ENCODE results near the gene IKBIP. TPM values are rescaled to one million over a fixed set of nuclear protein-coding genes. Genes with fewer than 3 reads are reported as not detected.

The IKBIP gene, protein sequence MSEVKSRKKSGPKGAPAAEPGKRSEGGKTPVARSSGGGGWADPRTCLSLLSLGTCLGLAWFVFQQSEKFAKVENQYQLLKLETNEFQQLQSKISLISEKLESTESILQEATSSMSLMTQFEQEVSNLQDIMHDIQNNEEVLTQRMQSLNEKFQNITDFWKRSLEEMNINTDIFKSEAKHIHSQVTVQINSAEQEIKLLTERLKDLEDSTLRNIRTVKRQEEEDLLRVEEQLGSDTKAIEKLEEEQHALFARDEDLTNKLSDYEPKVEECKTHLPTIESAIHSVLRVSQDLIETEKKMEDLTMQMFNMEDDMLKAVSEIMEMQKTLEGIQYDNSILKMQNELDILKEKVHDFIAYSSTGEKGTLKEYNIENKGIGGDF
- 10 to 100 TPM in 5 of 8 experiments, 1 to 10 TPM in 3; 7.2 to 40.4 (median 22.0) TPM for total RNA-seq

DNA sequence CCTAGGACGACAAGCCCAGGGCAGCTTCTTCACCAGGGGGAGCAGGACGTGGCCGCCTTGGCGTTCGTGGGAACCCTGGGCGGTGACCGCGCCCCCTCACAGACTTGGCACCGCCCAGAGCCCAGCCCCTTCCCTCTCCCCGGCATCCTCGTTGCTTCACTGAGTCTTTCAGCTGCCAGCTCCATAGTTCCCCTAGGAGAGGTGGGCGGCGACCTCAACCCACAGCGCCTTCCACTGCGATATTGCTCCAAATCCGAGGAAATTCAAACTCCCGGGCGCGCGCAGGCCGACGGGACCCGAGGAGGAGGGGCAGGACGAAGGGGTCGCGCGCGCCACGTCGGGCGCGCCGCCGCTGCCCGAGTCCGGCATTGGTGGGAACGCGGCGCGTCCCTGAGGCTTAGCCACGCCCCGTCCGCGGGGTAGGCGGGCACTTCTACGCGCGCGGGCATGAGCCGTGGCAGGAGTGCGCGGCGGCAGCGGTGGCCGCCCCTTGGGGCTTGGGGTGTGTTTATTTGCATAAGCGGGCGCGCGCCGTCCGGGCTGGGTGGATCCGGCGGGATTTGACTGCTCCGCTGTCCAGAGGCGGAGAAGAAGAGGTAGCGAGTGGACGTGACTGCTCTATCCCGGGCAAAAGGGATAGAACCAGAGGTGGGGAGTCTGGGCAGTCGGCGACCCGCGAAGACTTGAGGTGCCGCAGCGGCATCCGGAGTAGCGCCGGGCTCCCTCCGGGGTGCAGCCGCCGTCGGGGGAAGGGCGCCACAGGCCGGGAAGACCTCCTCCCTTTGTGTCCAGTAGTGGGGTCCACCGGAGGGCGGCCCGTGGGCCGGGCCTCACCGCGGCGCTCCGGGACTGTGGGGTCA is at the start of gene IKBIP, which contains the start of gene APAF1:
TSS of gene IKBIP (minus strand) at position 77 of the 860 bp plus-strand sequence. CDS start 87 bp downstream, outside the sequence.
TSS of gene APAF1 (plus strand) at position 579 of the 860 bp plus-strand sequence. CDS start 3,070 bp downstream, outside the sequence.
- in situ Hi-C loops (cut with MboI; ENCODE audit: low pct_unique_long_range_greater_than_20kb in 2 of 9, low sequenced_read_pairs in 9 of 9, unreplicated experiment in 9 of 9): no loop called here
- Histone ChIP-seq H3K4me1 (replicated peaks in 1 of 2) (peaks cover 3 to 5% of the 10 kb centered on the region in 2 donors), H3K27ac (peak within 1 kb of the TSS; percentile 73 to 86), H3K4me3 (peak within 1 kb of the TSS; percentile 69 to 90 (median 75))
- ATAC-seq (replicated peaks in 6 of 8): peak; percentile 79 to 92 (median 90)
- 0 to 8% (median 0%) methylated on average over 5 to 18 of the region's 91 CpGs; no CpG with 5 or more reads in 6 of the 10 experiments for WGBS, 10 experiments

DNA sequence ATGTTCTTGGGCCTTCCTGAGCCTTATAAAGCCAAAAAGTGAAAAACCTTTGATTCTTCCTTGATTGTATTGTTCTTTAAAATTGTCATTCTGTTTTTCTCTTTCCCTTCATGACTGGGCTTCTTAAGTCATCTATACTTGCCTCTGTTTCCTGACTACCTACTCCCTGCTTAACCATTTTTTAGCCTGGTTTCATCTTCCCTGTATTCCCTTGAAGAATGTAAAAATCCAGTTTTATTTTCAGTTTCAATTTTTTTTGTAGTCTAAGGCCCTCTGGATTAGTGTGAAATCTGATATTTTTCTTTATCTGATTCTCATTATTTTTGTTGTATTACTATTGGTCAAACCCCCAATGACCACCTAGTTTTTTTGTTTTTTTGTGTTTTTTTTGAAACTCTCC is 46.8 kb upstream of the IKBIP start:
- in situ Hi-C loops (cut with MboI; ENCODE audit: low pct_unique_long_range_greater_than_20kb in 2 of 9, low sequenced_read_pairs in 9 of 9, unreplicated experiment in 9 of 9): loop anchor here in 1 of 9 experiments (25.0 kb wide), 1 partner anchor 296 kb away; no protein-coding TSS in a partner anchor
- no peak for ATAC-seq (replicated peaks in 6 of 8)

DNA sequence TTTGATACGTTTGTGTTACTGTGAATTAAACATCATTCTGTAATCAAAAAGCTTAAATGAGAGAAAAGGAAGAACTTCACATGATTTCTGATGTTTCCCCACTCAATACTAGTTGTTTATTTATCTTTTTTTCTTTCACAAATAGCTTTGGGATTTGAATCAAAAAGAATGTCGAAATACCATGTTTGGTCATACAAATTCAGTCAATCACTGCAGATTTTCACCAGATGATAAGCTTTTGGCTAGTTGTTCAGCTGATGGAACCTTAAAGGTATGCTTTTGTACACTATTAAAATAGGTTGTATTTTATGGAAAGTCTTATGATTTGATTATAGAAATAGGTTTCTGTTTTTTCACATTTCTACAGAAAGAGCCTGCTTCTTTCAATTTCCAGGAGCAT is 42.0 kb upstream of the IKBIP start:
- Histone ChIP-seq H3K27ac (no peak overlapping the region), H3K4me1 (replicated peaks in 1 of 2) (no peaks in the 10 kb centered on the region), H3K4me3 (no peak overlapping the region)
- in situ Hi-C loops (cut with MboI; ENCODE audit: low pct_unique_long_range_greater_than_20kb in 2 of 9, low sequenced_read_pairs in 9 of 9, unreplicated experiment in 9 of 9): loop anchor here in 1 of 9 experiments (25.0 kb wide), 1 partner anchor 301 kb away; no protein-coding TSS in a partner anchor
- WGBS, 10 experiments: 46 to 100% (median 94%) methylated on average over 1 to 2 of the region's 2 CpGs; no CpG with 5 or more reads in 1 of the 10 experiments
- no peak for ATAC-seq (replicated peaks in 6 of 8)

More for the DNA sequence above, 46.8 kb upstream of the IKBIP start:
- Histone ChIP-seq H3K4me1 (replicated peaks in 1 of 2) (no peaks in the 10 kb centered on the region), H3K4me3 (no peak overlapping the region), H3K27ac (no peak overlapping the region)

DNA sequence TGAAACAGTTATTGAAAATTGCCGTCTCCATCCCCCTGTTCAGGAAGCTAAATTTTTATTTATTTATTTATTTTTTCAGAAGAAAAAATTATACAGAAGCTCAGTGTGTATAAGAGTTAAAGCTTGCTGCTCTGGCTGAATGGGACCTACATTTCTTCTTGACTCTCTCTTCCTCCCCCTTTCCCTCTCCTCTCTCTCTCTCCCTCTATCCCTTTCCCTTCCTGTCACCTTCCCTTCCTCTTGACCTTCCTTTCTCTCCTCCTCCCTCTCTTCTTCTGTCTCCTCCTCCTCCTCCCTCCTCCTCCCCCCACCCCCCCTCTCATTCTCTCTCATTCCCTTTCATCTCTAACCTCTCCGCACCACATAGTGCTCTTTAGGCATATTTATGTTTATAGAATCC is 39.6 kb upstream of the IKBIP start:
- no peak for ATAC-seq (replicated peaks in 6 of 8)
- no peaks in the 10 kb centered on the region for H3K4me1 ChIP-seq (replicated peaks in 1 of 2)
- in situ Hi-C loops (cut with MboI; ENCODE audit: low pct_unique_long_range_greater_than_20kb in 2 of 9, low sequenced_read_pairs in 9 of 9, unreplicated experiment in 9 of 9): loop anchor here in 1 of 9 experiments (25.0 kb wide), 1 partner anchor 303 kb away; no protein-coding TSS in a partner anchor
- no peak overlapping the region for H3K27ac ChIP-seq
- WGBS, 10 experiments: 88 to 100% (median 100%) methylated on average over 1 of the region's 2 CpGs
- no peak overlapping the region for H3K4me3 ChIP-seq

DNA sequence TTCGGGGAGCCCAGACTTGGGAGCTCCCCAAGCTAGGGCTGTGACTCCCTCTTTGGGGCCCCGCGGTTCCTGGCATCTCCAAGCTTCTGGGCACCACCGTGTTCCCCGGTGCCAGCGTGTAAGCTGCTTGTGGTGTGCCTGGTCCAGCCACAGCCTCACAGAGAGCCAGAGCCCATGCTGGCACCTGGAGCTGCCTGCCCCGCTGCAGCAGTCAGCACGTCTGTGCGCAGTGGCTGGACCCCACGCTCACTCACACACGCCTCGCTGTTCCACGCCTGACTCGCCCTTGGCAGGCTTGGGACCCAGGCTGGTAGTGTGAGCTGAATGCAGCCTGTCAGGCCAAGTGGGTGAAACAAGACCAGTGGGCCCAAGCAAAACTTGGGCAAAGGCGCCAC is 35.0 kb upstream of the IKBIP start:
- no peak overlapping the region for H3K4me3 ChIP-seq
- no peak for ATAC-seq (replicated peaks in 6 of 8)
- in situ Hi-C loops (cut with MboI; ENCODE audit: low pct_unique_long_range_greater_than_20kb in 2 of 9, low sequenced_read_pairs in 9 of 9, unreplicated experiment in 9 of 9): loop anchor here in 1 of 9 experiments (25.0 kb wide), 1 partner anchor 308 kb away; no protein-coding TSS in a partner anchor
- no peaks in the 10 kb centered on the region for H3K4me1 ChIP-seq (replicated peaks in 1 of 2)
- 100% methylated on average over 1 of the region's 15 CpGs; no CpG with 5 or more reads in 8 of the 10 experiments for WGBS, 10 experiments
- H3K27ac ChIP-seq: no peak overlapping the region

DNA sequence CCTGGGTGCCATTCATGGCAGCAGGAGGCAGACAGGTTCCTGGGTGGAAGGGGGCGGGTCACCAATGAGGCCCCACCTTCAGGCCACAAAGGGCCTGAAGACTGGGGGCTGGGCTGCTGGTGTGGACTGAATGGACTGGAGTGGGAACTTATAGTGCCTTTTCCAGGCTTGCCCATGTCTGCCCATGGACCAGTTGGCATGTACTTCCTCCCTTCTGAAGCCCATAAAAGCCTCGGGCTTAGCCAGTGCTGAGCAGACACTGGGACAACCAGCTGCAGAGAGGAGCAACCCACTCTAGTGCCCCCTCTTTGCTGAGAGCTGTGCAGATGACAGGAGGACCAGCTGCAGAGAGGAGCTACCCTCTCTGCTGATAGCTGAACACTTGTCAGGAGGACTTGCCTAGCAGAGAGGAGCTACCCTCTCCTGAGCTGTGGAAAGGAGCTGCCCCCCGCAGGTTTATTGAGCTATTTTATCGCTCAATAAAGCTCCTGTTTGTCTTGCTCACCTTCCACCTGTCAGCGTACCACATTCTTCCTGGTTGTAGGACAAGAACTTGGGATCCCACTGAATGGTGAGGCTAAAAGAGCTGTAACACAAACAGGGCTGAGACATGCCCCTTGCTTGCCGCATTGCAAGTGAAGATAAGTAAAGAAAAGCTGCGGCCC is 34.5 kb upstream of the IKBIP start:
- no peaks in the 10 kb centered on the region for H3K4me1 ChIP-seq (replicated peaks in 1 of 2)
- H3K27ac ChIP-seq: no peak overlapping the region
- in situ Hi-C loops (cut with MboI; ENCODE audit: low pct_unique_long_range_greater_than_20kb in 2 of 9, low sequenced_read_pairs in 9 of 9, unreplicated experiment in 9 of 9): loop anchor here in 1 of 9 experiments (25.0 kb wide), 1 partner anchor 308 kb away; no protein-coding TSS in a partner anchor
- ATAC-seq (replicated peaks in 6 of 8): no peak
- no peak overlapping the region for H3K4me3 ChIP-seq
- 80 to 100% (median 93%) methylated on average over 1 to 5 of the region's 7 CpGs; no CpG with 5 or more reads in 4 of the 10 experiments for WGBS, 10 experiments

DNA sequence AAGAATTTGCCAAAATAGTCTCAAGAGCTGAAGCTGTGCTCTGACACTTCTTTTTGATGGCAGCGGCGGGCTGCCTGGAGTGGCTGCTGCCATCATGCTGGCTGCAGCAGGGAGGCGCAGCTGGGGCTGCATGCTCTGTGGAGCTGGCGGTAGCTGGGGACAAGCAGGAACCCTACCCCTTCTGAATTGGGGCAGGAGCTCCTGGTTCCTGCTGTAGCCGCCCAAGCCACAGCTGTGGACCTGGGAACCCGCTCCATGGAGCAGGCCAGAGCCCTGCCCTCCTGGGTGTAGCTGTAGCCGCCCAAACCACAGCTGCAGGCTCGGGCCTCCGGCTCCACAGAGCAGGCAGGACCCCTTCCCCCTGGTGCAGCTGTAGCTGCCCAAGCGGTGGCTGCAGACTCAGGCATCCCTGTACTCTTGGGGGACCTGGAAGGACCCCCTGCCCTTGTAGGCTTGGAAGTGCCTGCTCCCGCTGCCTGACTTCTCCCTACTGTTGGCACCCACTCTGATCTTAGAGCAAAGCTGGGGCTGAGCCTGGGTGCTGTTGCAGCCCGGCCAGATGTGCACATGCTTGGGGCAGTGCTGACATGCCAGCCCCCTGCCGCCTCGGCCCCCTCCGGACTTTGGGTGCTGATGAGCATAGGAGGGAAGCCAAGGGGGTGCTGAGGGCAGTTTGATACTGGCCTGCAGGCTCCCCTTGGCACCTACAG is 33.8 kb upstream of the IKBIP start:
- WGBS, 10 experiments: 82 to 100% (median 91%) methylated on average over 3 to 7 of the region's 15 CpGs; no CpG with 5 or more reads in 6 of the 10 experiments
- no peak for ATAC-seq (replicated peaks in 6 of 8)
- no peak overlapping the region for H3K4me3 ChIP-seq
- H3K27ac ChIP-seq: no peak overlapping the region
- in situ Hi-C loops (cut with MboI; ENCODE audit: low pct_unique_long_range_greater_than_20kb in 2 of 9, low sequenced_read_pairs in 9 of 9, unreplicated experiment in 9 of 9): loop anchor here in 1 of 9 experiments (25.0 kb wide), 1 partner anchor 309 kb away; no protein-coding TSS in a partner anchor
- no peaks in the 10 kb centered on the region for H3K4me1 ChIP-seq (replicated peaks in 1 of 2)

DNA sequence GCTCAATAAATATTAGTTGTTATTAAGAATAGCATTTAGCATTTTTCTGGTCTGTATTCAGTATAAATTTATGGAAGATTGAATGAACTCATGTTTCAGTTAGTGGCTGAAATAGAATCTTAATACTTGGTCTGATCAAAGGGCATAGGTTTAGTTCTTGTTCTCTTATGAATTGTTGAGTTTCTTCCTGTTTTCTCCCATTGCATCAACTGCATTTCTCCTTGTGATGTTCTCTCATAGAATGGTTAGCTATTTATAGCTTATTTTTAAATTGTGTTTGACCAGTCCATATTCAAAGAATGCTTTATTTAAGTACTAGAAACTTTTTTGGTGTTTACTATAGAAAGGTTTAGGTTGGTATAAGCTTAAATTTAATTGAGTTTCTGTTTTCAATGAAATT is 30.3 kb upstream of the IKBIP start:
- H3K27ac ChIP-seq: no peak overlapping the region
- ATAC-seq (replicated peaks in 6 of 8): no peak
- H3K4me1 ChIP-seq (replicated peaks in 1 of 2): no peaks in the 10 kb centered on the region
- in situ Hi-C loops (cut with MboI; ENCODE audit: low pct_unique_long_range_greater_than_20kb in 2 of 9, low sequenced_read_pairs in 9 of 9, unreplicated experiment in 9 of 9): loop anchor here in 1 of 9 experiments (25.0 kb wide), 1 partner anchor 312 kb away; no protein-coding TSS in a partner anchor
- no peak overlapping the region for H3K4me3 ChIP-seq

DNA sequence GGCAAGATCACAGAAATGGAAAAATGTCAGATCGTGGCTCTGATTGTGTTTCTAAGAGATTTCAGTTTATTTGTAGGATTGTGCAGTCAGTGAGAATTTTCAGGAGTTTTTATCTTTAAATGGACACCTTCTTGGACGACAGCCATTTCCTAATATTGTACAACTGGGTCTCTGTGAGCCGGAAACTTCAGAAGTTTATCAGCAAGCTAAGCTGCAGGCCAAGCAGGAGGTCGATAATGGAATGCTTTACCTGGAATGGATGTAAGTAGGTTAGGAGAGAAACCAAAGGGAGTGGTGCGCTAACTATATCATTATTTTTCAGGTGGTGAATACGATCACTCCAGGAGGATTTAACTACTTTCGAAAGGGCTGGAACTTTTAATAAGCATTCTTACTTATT is 26.9 kb upstream of the IKBIP start:
- no peak overlapping the region for H3K4me3 ChIP-seq
- H3K27ac ChIP-seq: no peak overlapping the region
- H3K4me1 ChIP-seq (replicated peaks in 1 of 2): no peaks in the 10 kb centered on the region
- in situ Hi-C loops (cut with MboI; ENCODE audit: low pct_unique_long_range_greater_than_20kb in 2 of 9, low sequenced_read_pairs in 9 of 9, unreplicated experiment in 9 of 9): no loop called here
- ATAC-seq (replicated peaks in 6 of 8): no peak
- WGBS, 10 experiments: 56 to 98% (median 94%) methylated on average over 1 to 7 of the region's 7 CpGs

DNA sequence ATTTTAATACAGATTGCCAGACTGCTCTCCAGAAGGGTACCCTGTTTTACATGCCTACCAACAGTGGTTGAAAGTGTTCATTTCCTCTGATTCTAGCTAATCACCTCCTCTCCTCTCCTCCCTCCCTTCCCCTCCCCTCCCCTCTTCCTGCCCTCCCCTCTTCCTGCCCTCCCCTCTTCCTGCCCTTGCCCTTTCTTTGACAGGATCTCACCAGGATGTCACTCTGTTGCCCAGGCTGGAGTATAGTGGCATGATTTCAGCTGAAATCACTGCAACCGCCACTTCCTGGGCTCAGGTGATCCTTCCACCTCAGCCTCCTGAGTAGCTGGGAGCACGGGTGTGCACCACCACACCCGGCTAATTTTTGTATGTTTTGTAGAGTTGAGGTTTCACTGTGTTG is 25.2 kb upstream of the IKBIP start:
- H3K27ac ChIP-seq: no peak overlapping the region
- 100% methylated on average over 2 of the region's 3 CpGs; no CpG with 5 or more reads in 9 of the 10 experiments for whole genome bisulfite sequencing, 10 experiments
- no peak overlapping the region for H3K4me3 ChIP-seq
- in situ Hi-C loops (cut with MboI; ENCODE audit: low pct_unique_long_range_greater_than_20kb in 2 of 9, low sequenced_read_pairs in 9 of 9, unreplicated experiment in 9 of 9): no loop called here
- H3K4me1 ChIP-seq (replicated peaks in 1 of 2): no peaks in the 10 kb centered on the region
- ATAC-seq (replicated peaks in 6 of 8): no peak

DNA sequence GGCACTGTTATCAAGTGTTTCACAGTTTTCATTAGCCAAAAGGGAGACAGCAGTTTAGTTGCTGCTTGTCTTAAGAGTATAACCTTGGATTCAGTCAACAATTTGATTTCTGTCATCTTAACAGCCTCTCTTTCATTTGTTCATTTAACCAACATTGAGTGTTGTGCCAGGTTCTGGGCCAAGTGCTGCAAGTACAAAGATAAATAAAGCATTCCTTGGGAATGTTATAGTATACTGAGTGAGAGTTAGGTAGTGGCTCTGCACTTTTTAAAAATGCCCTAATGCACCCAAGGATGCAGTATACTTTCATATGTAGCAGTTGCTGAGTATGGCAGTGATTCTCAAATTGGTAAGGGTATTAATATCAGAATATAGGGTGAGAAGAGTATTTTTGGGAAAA is 15.9 kb upstream of the IKBIP start:
- in situ Hi-C loops (cut with MboI; ENCODE audit: low pct_unique_long_range_greater_than_20kb in 2 of 9, low sequenced_read_pairs in 9 of 9, unreplicated experiment in 9 of 9): no loop called here
- Histone ChIP-seq H3K27ac (no peak overlapping the region), H3K4me3 (no peak overlapping the region), H3K4me1 (replicated peaks in 1 of 2) (no peaks in the 10 kb centered on the region)
- no peak for ATAC-seq (replicated peaks in 6 of 8)
